Suprapubic skin (tissue), 4 donors: Measurements from ENCODE around the gene NUP210L. TPM values are rescaled to one million over a fixed set of nuclear protein-coding genes. Genes with fewer than 3 reads are reported as not detected.
"Not testable (repeated sequence)": the region's sequence is repeated elsewhere in the genome, so short reads cannot be mapped to it uniquely, and the experiment has no call there.

Source experiments
- DNase-seq, 2 donors: peaks; one replicate each; pipeline ENCODE4 v3.0.0-alpha.2; 2019; ENCODE audit warnings: low spot score in 2 of 2
- H3K27ac ChIP-seq: fragments of 200-600 bp; sonication (generic); one replicate; pipeline ENCODE4 v1.5.1; 2019
- H3K27me3 ChIP-seq: fragments of 200-600 bp; sonication (generic); one replicate; pipeline ENCODE4 v1.5.1; 2019
- H3K36me3 ChIP-seq: fragments of 200-600 bp; sonication (generic); one replicate; pipeline ENCODE4 v1.5.1; 2019
- H3K4me1 ChIP-seq: fragments of 200-600 bp; sonication (generic); one replicate; pipeline ENCODE4 v1.5.1; 2019
- H3K4me3 ChIP-seq: fragments of 200-600 bp; sonication (generic); one replicate; pipeline ENCODE4 v1.5.1; 2019; ENCODE audit warnings: mild to moderate bottlenecking
- H3K9me3 ChIP-seq: fragments of 200-600 bp; sonication (generic); one replicate; pipeline ENCODE4 v1.5.1; 2019
- CTCF ChIP-seq, 2 donors: fragments of 200-600 bp in 1 of 2; fragments of 450-650 bp in 1 of 2; sonication (generic) in 1 of 2; IDR thresholded peaks; one replicate each; pipeline ENCODE4 v1.5.1; 2016 to 2019; ENCODE audit warnings: antibody characterized with exemption in 2 of 2, mild to moderate bottlenecking in 1 of 2, moderate library complexity in 1 of 2
- EP300 ChIP-seq: sonication (generic); formaldehyde crosslinking; IDR thresholded peaks from one replicate; pipeline ENCODE4 v1.6.1; 2017; ENCODE audit warnings: antibody characterized with exemption
- POLR2A ChIP-seq, 2 donors: fragments of 450-650 bp; IDR thresholded peaks; one replicate each; pipeline ENCODE4 v1.6.1; 2017; ENCODE audit warnings: antibody characterized with exemption in 2 of 2, mild to moderate bottlenecking in 2 of 2, moderate library complexity in 2 of 2
- POLR2AphosphoS5 ChIP-seq, 3 donors: sonication (generic); formaldehyde crosslinking; IDR thresholded peaks; one replicate each; pipeline ENCODE4 v1.6.1; 2017; ENCODE audit warnings: antibody characterized with exemption in 3 of 3
- WGBS: methylation state at CpG from one replicate; pipeline ENCODE4 v1.1.5; 2018; 5-methylcytosine and 5-hydroxymethylcytosine counted together
- total RNA-seq, 4 donors: library from RNA; depleted of rRNA; stranded (reverse); fragments of >200 nt; gene quantifications; one replicate each; pipeline ENCODE4 v1.1.0, GENCODE V29; 2016

The NUP210L gene
- total RNA-seq, 4 donors from 2014 or later = not detected

DNA sequence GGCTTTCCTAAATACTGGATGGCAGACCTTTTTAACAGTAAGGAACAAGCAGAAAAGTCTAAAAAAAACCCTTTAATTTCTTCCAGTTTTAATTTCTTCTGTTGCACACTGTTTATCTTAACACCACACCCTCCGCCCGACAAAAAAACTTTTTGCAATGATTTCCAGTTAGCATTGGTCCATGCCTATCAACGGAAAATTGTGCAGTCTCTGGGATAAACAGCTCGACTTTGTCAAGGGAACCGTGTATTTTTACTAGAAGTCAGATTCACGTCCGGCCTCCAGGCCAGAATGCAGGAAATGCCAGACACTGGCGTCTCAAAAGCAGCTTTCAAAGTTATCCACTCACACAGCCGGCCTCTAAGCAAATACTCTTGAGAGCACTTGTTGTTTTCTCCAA, 378 bp upstream of the NUP210L start:
- Histone ChIP-seq H3K4me3 (no peak overlapping the region), H3K27ac (peak overlapping the region; percentile 59), H3K27me3 (no peaks in the 10 kb centered on the region), H3K36me3 (peaks cover 44% of the 10 kb centered on the region), H3K9me3 (no peaks in the 10 kb centered on the region), H3K4me1 (peaks cover 21% of the 10 kb centered on the region)
- DNase-seq = no peak
- 47% methylated on average over 9 of the region's 9 CpGs for WGBS
- no peak for TF ChIP-seq POLR2A (IDR thresholded peaks at IDR 0.05)
- no peak for TF ChIP-seq CTCF (IDR thresholded peaks at IDR 0.05)
- no peak for TF ChIP-seq POLR2AphosphoS5 (IDR thresholded peaks at IDR 0.05)
- no peak for TF ChIP-seq EP300

DNA sequence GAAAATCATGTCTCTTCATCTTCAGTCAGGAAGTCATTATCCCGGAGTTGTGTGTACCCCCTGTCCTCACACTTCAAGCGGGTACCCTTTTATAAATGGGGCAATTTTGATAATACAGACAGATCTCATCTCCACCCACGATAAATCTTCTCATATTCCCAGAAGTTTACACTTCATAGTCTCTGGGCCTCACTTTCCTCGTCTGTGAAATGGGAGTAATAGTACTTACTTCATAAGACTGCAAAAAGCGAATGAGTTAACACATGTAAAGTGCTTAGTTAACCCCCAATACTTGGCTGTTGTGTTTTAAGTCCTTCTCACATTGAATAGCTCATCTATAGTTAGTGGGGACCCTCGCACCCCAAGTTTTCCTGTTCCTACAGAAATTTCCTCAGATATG, 820 bp downstream of the NUP210L start:
- TF ChIP-seq POLR2A (IDR thresholded peaks at IDR 0.05) (no peak), EP300 (no peak), POLR2AphosphoS5 (IDR thresholded peaks at IDR 0.05) (no peak), CTCF (IDR thresholded peaks at IDR 0.05) (no peak)
- H3K36me3 ChIP-seq = peaks cover 35% of the 10 kb centered on the region
- peaks cover 21% of the 10 kb centered on the region for H3K4me1 ChIP-seq
- no peaks in the 10 kb centered on the region for H3K9me3 ChIP-seq
- no peak for DNase-seq
- WGBS = 98% methylated on average over 6 of the region's 6 CpGs
- H3K27me3 ChIP-seq = no peaks in the 10 kb centered on the region
- H3K27ac ChIP-seq = no peak overlapping the region
- no peak overlapping the region for H3K4me3 ChIP-seq

- Histone ChIP-seq H3K27me3 (no peaks in the 10 kb centered on the region), H3K4me1 (peaks cover 8% of the 10 kb centered on the region), H3K4me3 (no peak overlapping the region)
Measured at GRCh38 chr1:154151311-154151710, 3.6 kb downstream of the NUP210L start.

GRCh38 chr1:154148807-154149206, 6.1 kb downstream of the NUP210L start:
- no peaks in the 10 kb centered on the region for H3K4me1 ChIP-seq
- H3K27ac ChIP-seq = no peak overlapping the region
- no peak overlapping the region for H3K4me3 ChIP-seq
- TF ChIP-seq CTCF (IDR thresholded peaks at IDR 0.05) (no peak), POLR2AphosphoS5 (IDR thresholded peaks at IDR 0.05) (no peak), EP300 (no peak), POLR2A (IDR thresholded peaks at IDR 0.05) (no peak)
- no peaks in the 10 kb centered on the region for H3K27me3 ChIP-seq
- WGBS = 78% methylated on average over 3 of the region's 3 CpGs
- H3K9me3 ChIP-seq = no peaks in the 10 kb centered on the region
- no peaks in the 10 kb centered on the region for H3K36me3 ChIP-seq
- DNase-seq = no peak

More at GRCh38 chr1:154151311-154151710, 3.6 kb downstream of the NUP210L start:
- no peak for DNase-seq
- no peaks in the 10 kb centered on the region for H3K9me3 ChIP-seq
- peaks cover 10% of the 10 kb centered on the region for H3K36me3 ChIP-seq
- no peak overlapping the region for H3K27ac ChIP-seq
- no peak for TF ChIP-seq EP300
- TF ChIP-seq POLR2AphosphoS5 (IDR thresholded peaks at IDR 0.05) = no peak

DNA sequence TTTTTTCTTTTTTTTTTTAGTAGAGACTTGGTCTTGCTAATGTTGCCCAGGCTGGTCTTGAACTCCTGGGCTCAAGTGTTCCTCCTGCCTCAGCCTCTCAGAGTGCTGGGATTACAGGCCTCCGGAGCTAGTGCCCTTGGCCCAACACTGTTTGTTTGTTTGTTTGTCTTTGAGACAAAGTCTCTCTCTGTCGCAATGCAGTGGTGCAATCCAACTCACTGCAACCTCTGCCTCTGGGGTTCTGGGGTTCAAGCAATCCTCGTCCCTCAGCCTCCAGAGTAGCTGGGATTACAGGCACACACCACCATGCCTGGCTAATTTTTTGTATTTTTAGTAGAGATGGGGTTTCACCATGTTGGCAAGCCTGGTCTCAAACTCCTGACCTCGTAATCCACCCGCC, 7.4 kb downstream of the NUP210L start:
- not testable (repeated sequence) for DNase-seq, H3K4me3 ChIP-seq, H3K36me3 ChIP-seq, H3K9me3 ChIP-seq, H3K4me1 ChIP-seq, H3K27ac ChIP-seq, H3K27me3 ChIP-seq
- WGBS = 86% methylated on average over 5 of the region's 5 CpGs

- no peak overlapping the region for H3K4me3 ChIP-seq
- TF ChIP-seq CTCF (IDR thresholded peaks at IDR 0.05) = no peak
- TF ChIP-seq POLR2AphosphoS5 (IDR thresholded peaks at IDR 0.05) = no peak
- no peak for TF ChIP-seq EP300
- TF ChIP-seq POLR2A (IDR thresholded peaks at IDR 0.05) = no peak
- H3K4me1 ChIP-seq = peaks cover 3% of the 10 kb centered on the region
- H3K9me3 ChIP-seq = no peaks in the 10 kb centered on the region
- no peak for DNase-seq
- no peaks in the 10 kb centered on the region for H3K36me3 ChIP-seq
- no peak overlapping the region for H3K27ac ChIP-seq
- H3K27me3 ChIP-seq = no peaks in the 10 kb centered on the region
- 48% methylated on average over 2 of the region's 2 CpGs for WGBS
Measured at GRCh38 chr1:154145986-154146385, 8.9 kb downstream of the NUP210L start.
